DMS53 (cell line): ENCODE data around the gene MS4A4E.

Experiments
- DNase-seq: peaks from one replicate; lab custom pipeline; 2025; lab: John Stamatoyannopoulos, UW

The MS4A4E gene

DNA sequence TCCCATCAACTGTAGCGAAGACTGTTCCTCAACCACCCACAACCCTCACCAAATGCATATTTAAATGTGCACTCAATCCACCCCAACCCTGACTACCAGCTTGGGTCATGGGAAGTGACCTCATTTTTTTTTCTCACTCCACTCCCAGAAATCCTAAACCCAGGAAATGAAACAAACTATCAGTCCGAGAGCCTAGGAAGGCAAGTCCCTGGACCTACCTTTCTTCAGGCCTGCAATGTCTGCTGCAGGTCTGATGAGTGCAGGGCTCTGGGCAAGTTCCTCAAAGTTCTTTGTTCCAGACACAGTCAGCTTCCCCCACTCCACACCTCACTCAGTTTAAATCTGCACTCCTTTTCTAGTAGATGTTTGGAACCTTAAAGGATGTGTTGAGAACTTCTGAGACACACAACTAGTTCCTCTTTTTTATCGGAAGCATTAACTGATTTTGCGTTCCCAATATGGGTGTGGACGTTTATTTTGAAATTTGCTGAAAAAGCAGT lies at the start of gene MS4A4E:
MS4A4E (minus strand) TSS at position 398 of the 500 bp plus-strand sequence. CDS start 13,082 bp downstream, outside the sequence.
- no peak for DNase-seq

DNA sequence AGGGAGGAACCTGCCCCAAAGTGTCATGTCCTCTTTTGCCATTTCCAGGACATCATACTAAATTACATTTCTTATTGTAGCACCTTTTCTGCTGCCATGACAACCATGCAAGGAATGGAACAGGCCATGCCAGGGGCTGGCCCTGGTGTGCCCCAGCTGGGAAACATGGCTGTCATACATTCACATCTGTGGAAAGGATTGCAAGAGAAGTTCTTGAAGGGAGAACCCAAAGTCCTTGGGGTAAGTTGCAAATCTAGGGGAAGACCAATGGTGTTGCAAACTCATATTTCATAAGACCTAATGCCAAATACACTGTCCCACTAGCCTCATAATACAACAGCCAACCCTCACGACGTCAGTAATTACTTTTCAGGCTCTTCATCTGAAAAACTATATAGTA lies 49.2 kb upstream of the MS4A4E start:
- DNase-seq: no peak

DNA sequence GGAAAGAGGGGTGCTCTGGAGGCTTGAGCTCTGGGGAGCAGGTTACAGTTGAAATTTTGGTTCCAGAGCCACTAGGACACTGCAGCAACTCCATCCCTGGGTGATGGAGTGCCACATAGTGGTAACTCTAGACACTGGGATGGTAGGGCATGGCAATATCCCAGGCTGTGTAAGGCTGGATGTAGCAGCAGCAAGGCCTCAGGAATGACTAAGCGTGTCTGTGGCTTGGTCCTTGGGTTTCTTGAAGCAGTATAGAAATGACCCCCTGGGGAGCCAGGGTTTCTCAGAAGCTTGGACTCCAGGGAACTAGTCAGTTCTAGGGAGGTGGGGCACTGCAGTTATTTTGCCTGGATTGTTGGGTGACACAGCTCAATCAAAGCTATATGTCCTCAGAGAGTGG lies 45.6 kb upstream of the MS4A4E start:
- no peak for DNase-seq

DNA sequence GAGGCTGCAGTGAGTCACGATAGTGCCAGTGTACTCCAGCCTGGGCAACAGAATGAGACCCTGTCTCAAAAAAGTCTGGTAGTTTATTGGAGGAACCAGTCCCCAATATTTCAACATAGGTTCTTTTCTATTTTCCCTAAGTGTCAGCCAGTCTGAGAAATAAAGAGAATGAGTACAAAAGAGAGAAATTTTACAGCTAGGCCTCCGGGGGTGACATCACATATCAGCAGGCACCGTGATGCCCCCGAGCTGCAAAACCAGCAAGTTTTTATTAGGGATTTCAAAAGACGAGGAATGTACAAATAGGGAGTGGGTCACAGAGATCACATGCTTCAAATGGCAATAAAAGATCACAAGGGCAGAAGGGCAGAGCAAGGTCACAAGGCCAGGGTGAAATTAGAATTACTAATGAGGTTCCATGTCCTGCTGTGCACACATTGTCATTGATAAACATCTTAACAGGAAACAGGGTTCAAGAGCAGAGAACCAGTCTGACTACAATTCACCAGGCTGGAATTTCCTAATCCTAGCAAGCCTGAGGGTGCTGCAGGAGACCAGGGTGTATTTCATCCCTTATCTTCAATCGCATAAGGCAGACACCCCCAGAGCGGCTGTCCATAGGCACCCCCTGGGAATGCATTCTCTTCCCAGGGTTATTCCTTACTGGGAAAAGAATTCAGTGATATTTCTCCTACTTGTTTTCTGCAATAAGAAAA lies 42.6 kb upstream of the MS4A4E start:
- peak; percentile 9 for DNase-seq

DNA sequence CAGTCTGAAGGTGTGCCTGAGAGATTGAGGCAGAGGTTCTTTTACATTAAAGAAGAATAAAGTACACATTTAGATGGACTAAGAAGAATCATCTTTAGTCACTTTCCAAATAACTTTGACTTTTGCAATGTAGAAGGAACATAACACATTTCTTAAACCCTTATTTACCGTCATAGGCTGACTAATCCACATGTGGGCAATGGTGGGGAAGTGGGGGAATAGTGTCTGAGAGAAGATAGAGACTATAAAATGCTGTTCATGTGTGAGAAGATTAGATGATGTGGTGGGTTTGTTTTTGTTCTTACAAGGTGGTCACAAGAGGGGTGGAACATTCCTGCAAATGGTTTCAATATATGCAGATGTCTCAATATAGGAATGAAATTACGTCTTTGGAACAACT lies 39.3 kb upstream of the MS4A4E start:
- no peak for DNase-seq

DNA sequence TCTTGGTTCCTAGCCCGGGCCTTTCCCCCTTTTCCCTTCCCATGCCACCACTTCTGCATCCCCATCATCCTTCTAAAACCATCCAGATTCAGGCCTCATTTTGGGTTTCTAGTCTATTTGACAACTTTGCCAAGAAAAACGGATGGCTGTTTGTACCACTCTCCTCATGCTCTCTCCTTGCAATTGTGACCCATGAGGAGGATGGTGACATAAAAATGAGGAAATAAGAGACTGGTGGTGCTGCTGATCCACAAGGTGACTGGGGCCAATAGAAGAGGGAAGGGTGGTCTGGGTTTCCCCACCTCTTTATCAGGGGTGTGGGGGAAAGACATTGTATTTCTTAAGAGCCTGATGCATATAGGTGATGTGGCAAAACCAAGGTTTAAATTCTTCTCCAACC lies 38.5 kb upstream of the MS4A4E start:
- DNase-seq: no peak

DNA sequence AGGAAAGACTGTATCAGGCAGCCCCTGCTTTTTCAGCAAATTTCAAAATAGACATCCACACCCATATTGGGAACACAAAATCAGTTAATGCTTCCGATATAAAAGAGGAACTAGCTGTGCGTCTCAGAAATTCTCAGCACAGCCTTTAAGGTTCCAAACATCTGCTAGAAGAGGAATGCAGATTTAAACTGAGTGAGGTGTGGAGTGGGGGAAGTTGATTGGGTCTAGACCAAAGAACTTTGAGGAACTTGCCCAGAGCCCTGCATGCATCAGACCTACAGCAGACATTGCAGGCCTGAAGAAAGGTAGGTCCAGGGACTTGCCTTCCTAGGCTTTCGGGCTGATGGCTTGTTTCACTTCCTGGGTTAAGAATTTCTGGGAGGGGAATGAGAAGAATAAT lies 37.5 kb upstream of the MS4A4E start, which contains the start of gene MS4A4A:
MS4A4A (plus strand) TSS at position 255 of the 400 bp plus-strand sequence; CDS start at position 265, 10 bp downstream.
- no peak for DNase-seq

GRCh38 chr11:60274416-60274815 lies 31.5 kb upstream of the MS4A4E start:
- no peak for DNase-seq

DNA sequence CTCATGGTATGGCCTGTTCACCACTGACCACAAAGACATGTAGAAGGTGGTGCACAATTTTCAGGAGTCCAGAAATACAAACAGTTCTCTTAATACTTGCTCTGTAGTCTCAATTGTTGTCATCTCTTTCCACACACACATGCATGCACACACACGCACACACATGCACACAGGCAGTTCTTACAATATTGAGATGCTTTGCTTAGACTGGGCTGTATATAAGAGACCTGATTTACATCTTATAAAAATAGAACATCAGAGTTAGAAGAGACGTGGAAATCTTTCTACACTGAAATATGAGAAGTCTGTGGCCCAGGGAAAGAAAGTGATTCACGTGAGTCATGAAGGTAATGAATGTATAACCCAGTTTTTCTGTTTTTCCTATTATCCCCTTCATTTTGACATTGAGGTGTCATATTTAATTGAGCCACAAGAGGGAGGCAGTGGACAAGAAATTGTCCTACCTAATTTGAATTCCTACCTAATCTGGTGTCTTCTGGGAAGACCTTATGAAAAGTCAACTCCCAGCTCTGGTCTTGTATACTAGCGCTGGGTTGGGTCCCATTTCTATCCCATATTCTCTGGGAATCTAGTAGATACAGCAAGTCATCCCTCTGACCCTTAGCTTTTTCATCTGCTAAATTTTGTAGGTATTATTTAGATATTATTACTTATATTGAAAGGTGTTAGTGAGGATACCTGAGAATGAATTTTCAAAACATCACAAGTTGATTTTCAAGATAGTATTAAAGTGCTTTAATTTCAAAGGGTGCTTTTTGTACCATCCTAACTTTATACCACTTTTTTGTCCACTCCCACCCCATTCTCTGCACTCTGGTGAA lies 22.7 kb upstream of the MS4A4E start:
- DNase-seq: peak; percentile 73

GRCh38 chr11:60264644-60265043 lies 21.7 kb upstream of the MS4A4E start:
- no peak for DNase-seq

- DNase-seq: no peak
These were observed 20.5 kb upstream of the MS4A4E start for GRCh38 chr11:60263402-60263801.

DNA sequence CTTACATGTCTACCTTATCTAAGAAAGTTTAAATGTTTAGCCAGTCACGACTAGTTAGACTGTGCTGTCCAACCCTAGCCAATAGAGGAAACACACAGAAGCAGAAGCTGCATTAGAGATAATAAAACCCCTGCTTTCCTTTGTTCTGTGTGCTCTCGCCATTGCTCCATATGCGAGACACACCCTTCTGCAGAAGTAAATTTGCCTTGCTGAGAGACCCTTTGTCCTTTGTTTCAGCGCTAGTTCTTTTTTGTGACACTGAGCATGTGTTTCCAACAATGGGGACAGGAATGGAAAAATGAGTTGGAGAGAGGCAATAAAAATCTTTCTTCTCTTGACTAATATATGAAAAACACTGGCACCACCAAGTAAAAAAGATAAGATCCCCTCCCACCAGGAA lies 18.1 kb upstream of the MS4A4E start:
- no peak for DNase-seq

DNA sequence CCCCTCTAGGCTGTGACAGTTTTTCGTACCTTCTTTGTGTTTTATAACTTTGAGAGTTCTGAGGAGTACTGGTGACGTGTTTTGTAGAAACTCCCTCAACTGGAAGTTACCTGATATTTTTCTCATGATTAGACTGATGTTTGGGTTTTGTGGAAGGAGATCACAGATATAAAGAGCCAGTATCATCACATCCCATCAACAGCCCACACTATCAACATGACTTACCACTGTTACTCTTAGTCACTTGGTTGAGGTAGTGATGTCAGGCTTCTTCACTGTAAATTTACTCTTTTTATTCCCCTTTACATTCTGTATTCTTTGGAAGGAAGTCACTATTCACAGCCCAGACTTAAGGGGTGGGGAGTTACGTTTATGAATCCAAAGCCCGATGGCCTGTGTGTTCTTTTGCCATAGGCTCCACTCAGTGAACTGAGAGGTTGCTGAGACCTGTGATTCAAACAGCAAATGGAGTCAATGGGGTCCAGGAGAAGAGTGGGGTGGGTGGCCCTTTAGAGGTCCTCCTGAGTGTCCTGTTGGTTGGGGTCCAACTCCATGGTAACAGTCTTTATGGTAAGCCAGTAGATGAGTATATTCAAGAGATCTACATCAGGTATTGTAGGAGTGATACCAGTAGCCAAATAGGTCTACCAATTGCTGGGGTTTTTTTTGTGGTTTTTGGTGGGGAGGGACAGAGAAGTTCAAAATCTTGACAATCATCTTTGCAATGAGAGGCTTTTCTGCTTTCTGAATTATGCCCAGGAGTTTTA lies 15.2 kb upstream of the MS4A4E start:
- DNase-seq: no peak

GRCh38 chr11:60252213-60253108 lies 9.5 kb upstream of the MS4A4E start:
- DNase-seq: no peak

DNA sequence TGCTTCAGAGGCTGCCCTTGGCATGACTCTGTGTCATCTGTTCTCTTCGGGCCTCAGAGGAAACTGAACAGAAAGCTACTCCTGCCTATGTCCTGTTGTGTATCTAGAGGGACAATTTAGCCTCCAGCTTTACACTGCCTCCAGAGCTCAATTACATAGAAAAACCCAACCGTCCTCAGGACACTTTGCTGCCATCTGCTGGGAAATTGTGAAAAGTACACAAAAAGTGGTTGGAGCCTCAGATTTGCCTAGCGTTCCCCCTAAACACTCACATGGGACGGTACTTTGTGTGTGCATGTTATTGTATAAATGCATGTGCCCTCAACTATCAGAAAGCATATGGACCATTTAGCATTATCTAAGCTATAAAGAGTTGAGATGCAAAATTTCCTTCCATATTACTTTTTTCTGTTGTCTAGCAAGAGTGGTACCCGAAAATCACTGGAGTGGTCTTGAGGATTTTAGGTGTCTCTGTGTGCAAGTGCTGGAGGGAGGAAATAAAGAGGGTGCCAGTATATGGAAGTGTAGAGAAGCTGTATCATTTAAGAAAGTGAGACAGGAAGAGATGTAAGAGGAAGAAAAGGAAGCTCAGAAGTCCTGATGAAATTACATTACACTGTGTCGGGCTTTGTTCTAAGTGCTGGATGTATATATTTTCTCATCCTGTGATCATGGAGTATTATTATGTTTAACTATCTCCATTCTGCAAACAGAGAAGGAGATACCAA lies 8.7 kb upstream of the MS4A4E start:
- peak; percentile 20 for DNase-seq

GRCh38 chr11:60241786-60242185 lies 1.2 kb downstream of the MS4A4E start:
- DNase-seq: no peak

DNA sequence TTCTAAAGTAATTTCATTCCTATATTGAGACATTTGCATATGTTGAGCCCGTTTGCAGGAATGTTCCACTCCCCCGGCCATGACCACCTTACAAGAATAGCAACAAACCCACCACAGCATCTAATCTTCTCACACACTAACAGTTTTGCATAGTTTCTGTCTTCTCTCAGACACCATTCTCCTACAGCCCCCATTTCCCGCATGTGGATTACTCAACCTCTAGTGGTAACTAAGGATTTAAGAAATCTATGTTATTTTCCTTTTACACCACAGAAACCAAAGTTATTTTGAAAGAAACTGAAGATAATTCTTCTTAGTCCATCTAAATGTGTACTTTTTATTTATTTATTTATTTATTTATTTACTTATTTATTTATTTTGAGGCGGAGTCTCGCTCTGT lies 2.3 kb downstream of the MS4A4E start:
- no peak for DNase-seq

- DNase-seq: no peak
These were observed 7.6 kb downstream of the MS4A4E start for GRCh38 chr11:60235321-60235720.

GRCh38 chr11:60230681-60231080 lies 12.3 kb downstream of the MS4A4E start:
- DNase-seq: no peak

GRCh38 chr11:60222141-60222540 lies 20.8 kb downstream of the MS4A4E start:
- no peak for DNase-seq

GRCh38 chr11:60221692-60222091 lies 21.2 kb downstream of the MS4A4E start:
- peak; percentile 50 for DNase-seq
